ENCODE results near the gene CPLANE2.

- TF ChIP-seq CTCF (IDR thresholded peaks at IDR 0.05; ENCODE audit: insufficient read depth, low read depth, low read length) (no peak), EZH2 (IDR thresholded peaks at IDR 0.05; ENCODE audit: insufficient read depth, low read length) (no peak)
Observed at GRCh38 chr1:16219968-16220500, 16.9 kb downstream of the CPLANE2 start.
